Femur (tissue), 1 donor: ENCODE results near the gene TSHZ2.
A peak's percentile ranks its signal among the peaks of the same experiment; 100 is the strongest.

Source experiments
- DNase-seq: peaks from one replicate; pipeline ENCODE4 v3.0.0-alpha.2; 2017

Gene TSHZ2

GRCh38 chr20:53088786-53089185, 116.6 kb downstream of the TSHZ2 start:
- DNase-seq: peak; percentile 44

- DNase-seq: peak; percentile 73
Observed at GRCh38 chr20:53089851-53090250, 117.7 kb downstream of the TSHZ2 start.

GRCh38 chr20:53091789-53092188, 119.6 kb downstream of the TSHZ2 start:
- DNase-seq: no peak

- no peak for DNase-seq
Observed at GRCh38 chr20:53092772-53093300, 120.7 kb downstream of the TSHZ2 start.

GRCh38 chr20:53097371-53097770, 125.2 kb downstream of the TSHZ2 start:
- peak; percentile 53 for DNase-seq

GRCh38 chr20:53097791-53098190, 125.6 kb downstream of the TSHZ2 start:
- DNase-seq: no peak

- no peak for DNase-seq
Observed at GRCh38 chr20:53098621-53099020, 126.5 kb downstream of the TSHZ2 start.

- no peak for DNase-seq
Observed at GRCh38 chr20:53099856-53100255, 127.7 kb downstream of the TSHZ2 start.

- DNase-seq: no peak
Observed at GRCh38 chr20:53100476-53100911, 128.3 kb downstream of the TSHZ2 start.

- DNase-seq: no peak
Observed at GRCh38 chr20:53101992-53102760, 130.0 kb downstream of the TSHZ2 start.

GRCh38 chr20:53103124-53103523, 131.0 kb downstream of the TSHZ2 start:
- DNase-seq: no peak

GRCh38 chr20:53104884-53105283, 132.7 kb downstream of the TSHZ2 start:
- DNase-seq: no peak

- DNase-seq: no peak
Observed at GRCh38 chr20:53116733-53117132, 144.6 kb downstream of the TSHZ2 start.

- no peak for DNase-seq
Observed at GRCh38 chr20:53122853-53123252, 150.7 kb downstream of the TSHZ2 start.

- peak; percentile 36 for DNase-seq
Observed at GRCh38 chr20:53124075-53124551, 152.0 kb downstream of the TSHZ2 start.

- no peak for DNase-seq
Observed at GRCh38 chr20:53124803-53125202, 152.6 kb downstream of the TSHZ2 start.

- no peak for DNase-seq
Observed at GRCh38 chr20:53126185-53126584, 154.0 kb downstream of the TSHZ2 start.

GRCh38 chr20:53127027-53127426, 154.9 kb downstream of the TSHZ2 start:
- no peak for DNase-seq

GRCh38 chr20:53128004-53128403, 155.8 kb downstream of the TSHZ2 start:
- no peak for DNase-seq

GRCh38 chr20:53129563-53129962, 157.4 kb downstream of the TSHZ2 start:
- DNase-seq: no peak

- DNase-seq: no peak
Observed at GRCh38 chr20:53130795-53131194, 158.6 kb downstream of the TSHZ2 start.

GRCh38 chr20:53133125-53133524, 161.0 kb downstream of the TSHZ2 start:
- DNase-seq: no peak

GRCh38 chr20:53133628-53134027, 161.5 kb downstream of the TSHZ2 start:
- no peak for DNase-seq

- DNase-seq: no peak
Observed at GRCh38 chr20:53136473-53136872, 164.3 kb downstream of the TSHZ2 start.
